ENCODE results near the gene ZNF343. TPM values are rescaled to one million over a fixed set of nuclear protein-coding genes. Genes with fewer than 3 reads are reported as not detected.

The ZNF343 gene
- polyA plus RNA-seq, 4 donors = 14.1 to 16.7 (median 15.0) TPM

GRCh38 chr20:2476742-2477615 lies 31.7 kb downstream of the ZNF343 start:
- DNase-seq (ENCODE audit: low read depth in 4 of 4, low spot score in 3 of 4) = no peak

GRCh38 chr20:2475850-2476741 lies 32.6 kb downstream of the ZNF343 start:
- no peak for DNase-seq (ENCODE audit: low read depth in 4 of 4, low spot score in 3 of 4)

GRCh38 chr20:2473516-2473915 lies 35.2 kb downstream of the ZNF343 start:
- DNase-seq (ENCODE audit: low read depth in 4 of 4, low spot score in 3 of 4) = no peak

GRCh38 chr20:2470423-2471193 lies 38.1 kb downstream of the ZNF343 start, which contains the start of gene SNRPB:
Gene SNRPB, minus strand, starts transcription at chr20:2470789. Its CDS starts 99 bp downstream, at chr20:2470690.
- DNase-seq (ENCODE audit: low read depth in 4 of 4, low spot score in 3 of 4) = peak; percentile 95 to 97 (median 96)

GRCh38 chr20:2469991-2470422 lies 38.7 kb downstream of the ZNF343 start:
- DNase-seq (ENCODE audit: low read depth in 4 of 4, low spot score in 3 of 4) = peak; percentile 7 to 28 (median 18)

GRCh38 chr20:2468581-2469407 lies 39.9 kb downstream of the ZNF343 start:
- DNase-seq (ENCODE audit: low read depth in 4 of 4, low spot score in 3 of 4) = no peak

GRCh38 chr20:2467412-2467811 lies 41.3 kb downstream of the ZNF343 start:
- no peak for DNase-seq (ENCODE audit: low read depth in 4 of 4, low spot score in 3 of 4)

GRCh38 chr20:2465100-2465499 lies 43.6 kb downstream of the ZNF343 start:
- no peak for DNase-seq (ENCODE audit: low read depth in 4 of 4, low spot score in 3 of 4)

- DNase-seq (ENCODE audit: low read depth in 4 of 4, low spot score in 3 of 4) = no peak
Observed at GRCh38 chr20:2463616-2464365, 44.9 kb downstream of the ZNF343 start.

- DNase-seq (ENCODE audit: low read depth in 4 of 4, low spot score in 3 of 4) = no peak
Observed at GRCh38 chr20:2462484-2462883, 46.2 kb downstream of the ZNF343 start.

- DNase-seq (ENCODE audit: low read depth in 4 of 4, low spot score in 3 of 4) = no peak
Observed at GRCh38 chr20:2460752-2461424, 47.8 kb downstream of the ZNF343 start.

GRCh38 chr20:2459981-2460751 lies 48.5 kb downstream of the ZNF343 start:
- DNase-seq (ENCODE audit: low read depth in 4 of 4, low spot score in 3 of 4) = no peak

- DNase-seq (ENCODE audit: low read depth in 4 of 4, low spot score in 3 of 4) = no peak
Observed at GRCh38 chr20:2458919-2459499, 49.7 kb downstream of the ZNF343 start.

GRCh38 chr20:2455771-2456497 lies 52.8 kb downstream of the ZNF343 start:
- no peak for DNase-seq (ENCODE audit: low read depth in 4 of 4, low spot score in 3 of 4)

GRCh38 chr20:2453792-2454191 lies 54.9 kb downstream of the ZNF343 start:
- DNase-seq (ENCODE audit: low read depth in 4 of 4, low spot score in 3 of 4) = no peak

GRCh38 chr20:2451939-2452732 lies 56.6 kb downstream of the ZNF343 start:
- peak; percentile 35 to 52 (median 46) for DNase-seq (ENCODE audit: low read depth in 4 of 4, low spot score in 3 of 4)
